Upper lobe of right lung (tissue), 1 donor: ENCODE measurements around the gene CARM1. TPM values are rescaled to one million over a fixed set of nuclear protein-coding genes. Genes with fewer than 3 reads are reported as not detected.

ENCODE experiments used
- ATAC-seq: fragments of 200-7000 bp; cut with Tn5 transposase; one replicate; pipeline ENCODE4 v1.9.1; 2020; ENCODE audit warnings: mild to moderate bottlenecking, moderate library complexity
- DNase-seq: peaks from one replicate; pipeline ENCODE4 v3.0.0-alpha.2; 2020
- H3K27ac ChIP-seq: fragments of 200-600 bp; one replicate; pipeline ENCODE4 v1.8.0; 2022
- H3K27me3 ChIP-seq: fragments of 200-600 bp; one replicate; pipeline ENCODE4 v1.8.0; 2022; ENCODE audit warnings: mild to moderate bottlenecking
- H3K36me3 ChIP-seq: fragments of 200-600 bp; one replicate; pipeline ENCODE4 v1.8.0; 2022
- H3K4me1 ChIP-seq: fragments of 200-600 bp; one replicate; pipeline ENCODE4 v1.8.0; 2022
- H3K4me3 ChIP-seq: fragments of 200-600 bp; one replicate; pipeline ENCODE4 v1.8.0; 2022; ENCODE audit warnings: mild to moderate bottlenecking
- H3K9me3 ChIP-seq: fragments of 200-600 bp; one replicate; pipeline ENCODE4 v1.8.0; 2022
- CTCF ChIP-seq: fragments of 200-600 bp; IDR thresholded peaks from one replicate; pipeline ENCODE4 v1.8.0; 2022; ENCODE audit warnings: antibody characterized with exemption
- intact Hi-C: fragments of 100-400 bp; cut with DNase I; formaldehyde crosslinking; loops from one replicate; pipeline ENCODE4 v1.11.0; 2022
- microRNA-seq: library from miRNA; unstranded; fragments of <30 nt; microRNA quantifications from one replicate; pipeline ENCODE4 v1.2.0, GENCODE V29; 2020; ENCODE audit warnings: borderline microRNAs expressed
- total RNA-seq: library from RNA; stranded (reverse); fragmentation: NEBNext Ultra II Directional; extraction: Animal tissue kit (Norgen Biotek cat#: 25700); gene quantifications from one replicate; pipeline ENCODE4 v1.2.1, GENCODE V29; 2021
- donor health status: DM: no; HTN: yes; CAD: no; lungs with severe emphysema.

Gene CARM1
- total RNA-seq, 1 donor from 2014 or later, result 25.5 TPM

- DNase-seq (no peak), ATAC-seq (no peak)
- no peak overlapping the region for H3K27ac ChIP-seq
- no peak overlapping the region for H3K4me3 ChIP-seq
- H3K9me3 ChIP-seq, result no peaks in the 10 kb centered on the region
- intact Hi-C loops, result no loop called here
- no peaks in the 10 kb centered on the region for H3K36me3 ChIP-seq
- no peaks in the 10 kb centered on the region for H3K27me3 ChIP-seq
- TF ChIP-seq CTCF, result no peak
- H3K4me1 ChIP-seq, result peaks cover 27% of the 10 kb centered on the region
Measured at GRCh38 chr19:10966809-10967208, 95.5 kb downstream of the CARM1 start.

- Histone ChIP-seq H3K36me3 (no peaks in the 10 kb centered on the region), H3K27ac (peak overlapping the region; percentile 3), H3K27me3 (no peaks in the 10 kb centered on the region), H3K9me3 (no peaks in the 10 kb centered on the region), H3K4me3 (no peak overlapping the region), H3K4me1 (peaks cover 15% of the 10 kb centered on the region)
- intact Hi-C loops, result no loop called here
- ATAC-seq (peak; percentile 57), DNase-seq (no peak)
- no peak for TF ChIP-seq CTCF
Measured at GRCh38 chr19:10968527-10969135, 97.3 kb downstream of the CARM1 start.

- DNase-seq, result no peak
- H3K27ac ChIP-seq, result no peak overlapping the region
- no peak for TF ChIP-seq CTCF
- no peaks in the 10 kb centered on the region for H3K36me3 ChIP-seq
- no peak for ATAC-seq
- peaks cover 26% of the 10 kb centered on the region for H3K4me1 ChIP-seq
- intact Hi-C loops, result no loop called here
- H3K9me3 ChIP-seq, result no peaks in the 10 kb centered on the region
- H3K27me3 ChIP-seq, result no peaks in the 10 kb centered on the region
- H3K4me3 ChIP-seq, result no peak overlapping the region
Measured at GRCh38 chr19:10971107-10971726, 99.9 kb downstream of the CARM1 start.

Small RNA genes lying within 50 kb of the gene (microRNA-seq; reads per million reads assigned to microRNA genes)
- gene MIR6793, result not detected

Other genes with a start within 250 kb of the CARM1 start
- gene SLC44A2, start 246.0 kb upstream of the CARM1 start, total RNA-seq, result 293 TPM
- 182 TPM for gene ILF3, start 217.2 kb upstream of the CARM1 start, total RNA-seq
- 30.3 TPM for gene QTRT1, start 170.1 kb upstream of the CARM1 start, total RNA-seq
- 280 TPM for gene DNM2, start 153.5 kb upstream of the CARM1 start, total RNA-seq
- 25.3 TPM for gene TMED1, start 35.3 kb upstream of the CARM1 start, total RNA-seq
- gene C19orf38, start 23.1 kb upstream of the CARM1 start, total RNA-seq, result 7.4 TPM
- 51.3 TPM for gene YIPF2, start 57.1 kb downstream of the CARM1 start, total RNA-seq
- 17.7 TPM for gene TIMM29, start 57.3 kb downstream of the CARM1 start, total RNA-seq
- 95.6 TPM for gene SMARCA4, start 89.5 kb downstream of the CARM1 start, total RNA-seq
- gene LDLR, start 217.9 kb downstream of the CARM1 start, total RNA-seq, result 242 TPM